ENCODE results near the gene SGK1.

GRCh38 chr6:134299236-134299635, 18.7 kb downstream of the SGK1 start:
- TF ChIP-seq ZMAT4 (CRISPR knock-in tag; IDR thresholded peaks at IDR 0.05) (no peak), TEAD4 (CRISPR knock-in tag; IDR thresholded peaks at IDR 0.05) (no peak)
